Measurements from ENCODE around the gene EHD2.
"Not testable (repeated sequence)": the region's sequence is repeated elsewhere in the genome, so short reads cannot be mapped to it uniquely, and the experiment has no call there.

The EHD2 gene

GRCh38 chr19:47786566-47786965 is 73.3 kb downstream of the EHD2 start:
- Histone ChIP-seq H3K4me1 (no peaks in the 10 kb centered on the region), H3K36me3 (peaks cover 30 to 69% (median 49%) of the 10 kb centered on the region in 11 experiments), H3K4me2 (no peak overlapping the region), H4K20me1 (peaks cover 0 to 38% (median 4%) of the 10 kb centered on the region in 11 experiments; a peak in 7 of 22 replicates), H3K27me3 (no peaks in the 10 kb centered on the region), H3K27ac (no peak overlapping the region), H3K9me3 (replicated peaks in 1 of 11) (no peaks in the 10 kb centered on the region), H3K4me3 (no peak overlapping the region), H3K9ac (no peak overlapping the region)
- no peak for TF ChIP-seq Cebpa-rat (IDR thresholded peaks at IDR 0.05)

GRCh38 chr19:47787307-47787706 is 74.1 kb downstream of the EHD2 start:
- not testable (repeated sequence) for H3K9me3 ChIP-seq (replicated peaks in 1 of 11); H3K27me3 ChIP-seq; H3K4me3 ChIP-seq; H3K4me2 ChIP-seq; H3K4me1 ChIP-seq; H3K27ac ChIP-seq
- Histone ChIP-seq H4K20me1 (peaks cover 0 to 31% (median 0%) of the 10 kb centered on the region in 11 experiments; a peak in 5 of 22 replicates), H3K36me3 (peaks cover 23 to 62% (median 42%) of the 10 kb centered on the region in 11 experiments), H3K9ac (0 out of 22 replicates have a peak overlapping the region, but pooled peaks of 1 of the 11 experiments have one; percentile 10)

- peaks cover 8 to 37% (median 17%) of the 10 kb centered on the region in 11 experiments; a peak in 21 of 22 replicates for H3K36me3 ChIP-seq
- H3K4me1 ChIP-seq, H3K4me3 ChIP-seq, H3K27ac ChIP-seq, H4K20me1 ChIP-seq, H3K4me2 ChIP-seq, H3K27me3 ChIP-seq, H3K9ac ChIP-seq: not testable (repeated sequence)
- peaks cover 5 to 12% (median 10%) of the 10 kb centered on the region in 11 experiments; a peak in 17 of 22 replicates for H3K9me3 ChIP-seq (replicated peaks in 1 of 11)
Observed at GRCh38 chr19:47789811-47790210, 76.6 kb downstream of the EHD2 start.

- no peak for TF ChIP-seq Cebpa-rat (IDR thresholded peaks at IDR 0.05)
- Histone ChIP-seq H3K4me1 (no peaks in the 10 kb centered on the region), H3K27ac (no peak overlapping the region), H3K9me3 (replicated peaks in 1 of 11) (peaks cover 5 to 12% (median 10%) of the 10 kb centered on the region in 11 experiments; a peak in 17 of 22 replicates), H3K27me3 (no peaks in the 10 kb centered on the region), H3K4me2 (no peak overlapping the region), H4K20me1 (peaks cover 0 to 6% (median 0%) of the 10 kb centered on the region in 11 experiments; a peak in 3 of 22 replicates), H3K36me3 (peaks cover 5 to 31% (median 11%) of the 10 kb centered on the region in 11 experiments; a peak in 21 of 22 replicates), H3K4me3 (no peak overlapping the region), H3K9ac (no peak overlapping the region)
Observed at GRCh38 chr19:47790398-47790814, 77.2 kb downstream of the EHD2 start.

DNA sequence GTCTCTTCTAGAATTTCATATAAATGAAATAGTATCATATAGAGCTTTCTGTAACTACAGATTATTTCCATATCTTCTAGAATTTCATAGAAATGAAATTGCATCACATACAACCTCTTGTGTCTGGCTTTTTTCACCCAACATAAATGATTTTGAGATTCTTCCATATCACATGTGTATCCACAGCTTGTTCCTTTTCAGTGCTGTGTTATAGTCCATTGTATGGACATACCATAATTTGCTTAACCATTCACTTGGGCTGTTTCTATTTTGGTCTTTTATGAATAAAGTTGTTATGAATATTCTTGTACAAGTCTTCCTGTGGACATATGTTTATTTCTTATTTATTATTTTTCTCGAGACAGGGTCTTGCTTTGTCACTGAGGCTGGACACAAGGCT is 79.4 kb downstream of the EHD2 start:
- TF ChIP-seq Cebpa-rat (IDR thresholded peaks at IDR 0.05): no peak
- H3K4me1 ChIP-seq: no peaks in the 10 kb centered on the region
- H3K4me3 ChIP-seq: no peak overlapping the region
- no peak overlapping the region for H3K4me2 ChIP-seq
- peaks cover 0 to 9% (median 0%) of the 10 kb centered on the region in 11 experiments; a peak in 3 of 22 replicates for H3K36me3 ChIP-seq
- no peaks in the 10 kb centered on the region; a peak in 1 of 22 replicates for H4K20me1 ChIP-seq
- no peak overlapping the region for H3K9ac ChIP-seq
- H3K27me3 ChIP-seq: no peaks in the 10 kb centered on the region
- peaks cover 5 to 12% (median 10%) of the 10 kb centered on the region in 11 experiments; a peak in 17 of 22 replicates for H3K9me3 ChIP-seq (replicated peaks in 1 of 11)
- H3K27ac ChIP-seq: no peak overlapping the region
